NCI-H128 (cell line): Measurements from ENCODE around the gene ALX4.

Source experiments
- DNase-seq: peaks from one replicate; lab custom pipeline; 2025; ENCODE audit not compliant: unreplicated experiment; lab: John Stamatoyannopoulos, UW

ALX4 gene

GRCh38 chr11:44316659-44317240, 6.8 kb upstream of the ALX4 start:
- DNase-seq: peak; percentile 47

GRCh38 chr11:44315947-44316658, 6.2 kb upstream of the ALX4 start:
- DNase-seq: no peak

- DNase-seq: no peak
These were observed 4.8 kb upstream of the ALX4 start for GRCh38 chr11:44314733-44315132.

GRCh38 chr11:44313761-44314489, 4.0 kb upstream of the ALX4 start:
- DNase-seq: no peak

GRCh38 chr11:44312876-44313275, 2.9 kb upstream of the ALX4 start:
- DNase-seq: no peak

- no peak for DNase-seq
These were observed 1.7 kb upstream of the ALX4 start for GRCh38 chr11:44311339-44312261.

GRCh38 chr11:44310463-44311272, 729 bp upstream of the ALX4 start:
- DNase-seq: no peak

- DNase-seq: no peak
These were observed 195 bp upstream of the ALX4 start for GRCh38 chr11:44310206-44310462.

- no peak for DNase-seq
These were observed 939 bp downstream of the ALX4 start for GRCh38 chr11:44308923-44309477.

- DNase-seq: no peak
These were observed 1.6 kb downstream of the ALX4 start for GRCh38 chr11:44308256-44308922.

GRCh38 chr11:44307340-44308099, 2.4 kb downstream of the ALX4 start:
- DNase-seq: no peak

GRCh38 chr11:44306918-44307244, 3.1 kb downstream of the ALX4 start:
- DNase-seq: no peak

GRCh38 chr11:44306052-44306917, 3.7 kb downstream of the ALX4 start:
- no peak for DNase-seq

GRCh38 chr11:44305470-44306051, 4.4 kb downstream of the ALX4 start:
- no peak for DNase-seq

- DNase-seq: no peak
These were observed 4.9 kb downstream of the ALX4 start for GRCh38 chr11:44305026-44305469.

GRCh38 chr11:44304091-44305025, 5.6 kb downstream of the ALX4 start:
- no peak for DNase-seq
